ENCODE results near the gene AMBP.

- TF ChIP-seq EGR1 (IDR thresholded peaks at IDR 0.05; ENCODE audit: low read depth in 2 of 2) (no peak), CTCF (IDR thresholded peaks at IDR 0.05; ENCODE audit: low read depth, low read length, missing input control) (no peak), JUND (IDR thresholded peaks at IDR 0.05) (no peak), RXRA (IDR thresholded peaks at IDR 0.05) (no peak), TAF1 (conservative IDR thresholded peaks at IDR 0.05) (no peak), HNF4G (IDR thresholded peaks at IDR 0.05) (no peak), RAD21 (IDR thresholded peaks at IDR 0.05) (no peak), REST (IDR thresholded peaks at IDR 0.05) (no peak), YY1 (IDR thresholded peaks at IDR 0.05) (no peak), GABPA (IDR thresholded peaks at IDR 0.05 in 1 of 2, conservative IDR thresholded peaks at IDR 0.05 in 1 of 2) (no peak), SP1 (IDR thresholded peaks at IDR 0.05) (no peak), FOXA1 (IDR thresholded peaks at IDR 0.05) (no peak), HNF4A (conservative IDR thresholded peaks at IDR 0.05) (no peak)
Measured at GRCh38 chr9:114112325-114112724, 34.2 kb upstream of the AMBP start.
